K562 (cell line): ENCODE results near the gene UNC45B. TPM values are rescaled to one million over a fixed set of nuclear protein-coding genes. Genes with fewer than 3 reads are reported as not detected.

ENCODE experiments used
- ATAC-seq: fragments of 200-7000 bp; cut with Tn5 transposase; 3 replicates; pipeline ENCODE4 v1.9.1; 2020; ENCODE audit warnings: moderate library complexity
- BruUV-seq: library from RNA; stranded (reverse); fragments of 400-500 nt; replicated peaks from 2 replicates; lab custom pipeline; 2021; lab: Mats Ljungman, UMichigan
- CTCF ChIA-PET: fragments of 300-600 bp; formaldehyde crosslinking; extraction: SDS; loops from one replicate; lab custom pipeline; 2021; ENCODE audit warnings: low intra/inter-chr PET ratio; lab: Yijun Ruan, JAX
- POLR2A ChIA-PET: fragments of 300-600, 350-650 bp; sonication (Branson Sonifier 250); formaldehyde crosslinking; extraction: SDS; loops from one replicate; lab custom pipeline; 2021; ENCODE audit warnings: antibody characterized with exemption, inconsistent platforms; lab: Yijun Ruan, JAX
- DNase-seq, 4 experiments: peaks; one replicate each; pipeline versions ENCODE4 v3.0.0 to v3.0.0-alpha.2; 2011 to 2018; ENCODE audit warnings: low spot score in 3 of 4, mixed read lengths in 3 of 4; ENCODE audit errors: extremely low read depth in 1 of 4
- FAIRE-seq: peaks from 2 replicates; lab custom pipeline; 2011; peaks lifted over from hg19 to GRCh38; lab: Jason Lieb, UNC
- H2AFZ ChIP-seq: 2 replicates; pipeline ENCODE4 v1.6.0; 2011; ENCODE audit warnings: low read depth, low read length, control low read depth, inconsistent platforms
- H3K27ac ChIP-seq: fragments of 200-600 bp; 3 replicates; pipeline ENCODE4 v1.8.0; 2011; ENCODE audit warnings: low read depth, mild to moderate bottlenecking, control low read depth, inconsistent platforms, low read length, moderate library complexity, mixed read lengths; ENCODE audit errors: extremely low read depth
- H3K27me3 ChIP-seq, 2 experiments: fragments of 300-600 bp in 1 of 2; 2 replicates in 1 of 2; 3 replicates in 1 of 2; pipeline versions ENCODE4 v1.6.0 to v1.8.0; 2011; ENCODE audit warnings: inconsistent platforms in 2 of 2, low read length in 2 of 2, mild to moderate bottlenecking in 1 of 2, mixed read lengths in 1 of 2, moderate library complexity in 1 of 2; ENCODE audit not compliant: control insufficient read depth in 2 of 2, insufficient read depth in 2 of 2
- H3K36me3 ChIP-seq: fragments of 300-600 bp; 3 replicates; pipeline ENCODE4 v1.8.0; 2011; ENCODE audit warnings: mild to moderate bottlenecking, low read length, inconsistent platforms; ENCODE audit not compliant: control insufficient read depth, insufficient read depth
- H3K4me1 ChIP-seq, 2 experiments: fragments of 200-600 bp in 1 of 2; replicated peaks in 1 of 2; 2 replicates in 1 of 2; 3 replicates in 1 of 2; pipeline versions ENCODE4 v1.5.1 to v1.8.0; 2011; ENCODE audit warnings: inconsistent platforms in 2 of 2, low read length in 2 of 2, mild to moderate bottlenecking in 1 of 2, mixed read lengths in 1 of 2, moderate library complexity in 1 of 2; ENCODE audit not compliant: control insufficient read depth in 2 of 2, insufficient read depth in 2 of 2
- H3K4me2 ChIP-seq: 2 replicates; pipeline ENCODE4 v1.6.1; 2011; ENCODE audit warnings: low read length, control low read depth, inconsistent platforms, mixed read lengths; ENCODE audit not compliant: insufficient read depth
- H3K4me3 ChIP-seq: fragments of 200-600 bp; sonication (generic), shearing (Covaris generic); 2 replicates; pipeline ENCODE4 v1.5.1; 2016; ENCODE audit warnings: control low read depth, inconsistent platforms
- H3K79me2 ChIP-seq: fragments of 200-600 bp; 3 replicates; pipeline ENCODE4 v1.8.0; 2011; ENCODE audit warnings: low read length, inconsistent platforms; ENCODE audit not compliant: control insufficient read depth, insufficient read depth
- H3K9ac ChIP-seq, 2 experiments: 2 replicates each; pipeline versions ENCODE4 v1.6.0 to v1.6.1; 2011; ENCODE audit warnings: low read depth in 2 of 2, low read length in 2 of 2, control low read depth in 1 of 2, inconsistent platforms in 1 of 2, mild to moderate bottlenecking in 1 of 2, mixed read lengths in 1 of 2; ENCODE audit not compliant: insufficient read depth in 1 of 2
- H3K9me1 ChIP-seq: one replicate; pipeline ENCODE4 v1.6.0; 2011; ENCODE audit warnings: inconsistent platforms, mild to moderate bottlenecking, low read length, moderate library complexity; ENCODE audit not compliant: control insufficient read depth, insufficient read depth
- H3K9me3 ChIP-seq: replicated peaks from 2 replicates; pipeline ENCODE4 v1.5.1; 2011; ENCODE audit warnings: low read depth, low read length, inconsistent platforms; ENCODE audit not compliant: control insufficient read depth, insufficient read depth
- H4K20me1 ChIP-seq: replicated peaks from 2 replicates; pipeline ENCODE4 v1.6.1; 2011; ENCODE audit warnings: low read length, inconsistent platforms, mixed read lengths; ENCODE audit not compliant: control insufficient read depth, insufficient read depth
- ILK ChIP-seq: fragments of 450-650 bp; IDR thresholded peaks from 2 replicates; pipeline ENCODE4 v1.6.1; 2016; ENCODE audit warnings: missing genetic modification characterization, low read depth, mild to moderate bottlenecking, missing compliant biosample characterization, moderate library complexity, borderline replicate concordance
- PHB2 ChIP-seq: fragments of 450-650 bp; IDR thresholded peaks from 2 replicates; pipeline ENCODE4 v1.6.1; 2017; ENCODE audit warnings: low read depth
- ZNF23 ChIP-seq: fragments of 250-450 bp; sonication (Bioruptor Pico); IDR thresholded peaks from 2 replicates; pipeline ENCODE4 v1.4.0; 2020; ENCODE audit warnings: mild to moderate bottlenecking
- ZNF384 ChIP-seq: IDR thresholded peaks from 2 replicates; pipeline ENCODE4 v1.6.1; 2012; ENCODE audit warnings: low read depth, low read length, improper control_type of control experiment
- ZNF41 ChIP-seq: fragments of 250-450 bp; sonication (Bioruptor Pico); conservative IDR thresholded peaks from 2 replicates; pipeline ENCODE4 v1.4.0; 2020; ENCODE audit warnings: mild to moderate bottlenecking
- WGBS: fragments of 100-300 bp; shearing (Covaris generic); methylation state at CpG from one replicate; pipeline ENCODE4 v1.1.6; 2016; ENCODE audit warnings: low coverage, mixed read lengths; ENCODE audit not compliant: insufficient coverage; ENCODE audit errors: missing lambda C conversion rate; 5-methylcytosine and 5-hydroxymethylcytosine counted together
- in situ Hi-C: fragments of 300-500 bp; cut with MboI; formaldehyde crosslinking; loops from 4 replicates; pipeline ENCODE4 v1.15.0; 2018; ENCODE audit warnings: inconsistent platforms, mixed read lengths
- intact Hi-C: fragments of 100-400 bp; cut with micrococcal nuclease; formaldehyde crosslinking; loops from 2 replicates; pipeline ENCODE4 v1.14.2; 2022
- polyA plus RNA-seq, 8 experiments: library from polyadenylated mRNA; depleted of rRNA in 4 of 8; stranded (reverse) in 5 of 8; unstranded in 3 of 8; fragments of >200 nt; fragmentation: Nextera tagmentation in 2 of 8; fragmentation: Illumina TruSeq in 1 of 8; extraction: Ambion mirVana in 2 of 8; extraction: Trizol in 1 of 8; gene quantifications; 2 replicates each; pipeline versions ENCODE4 v1.2.1 to v1.2.3, GENCODE V29; 2011 to 2014; ENCODE audit warnings: inconsistent platforms in 1 of 8, missing spikeins in 1 of 8
- total RNA-seq, 7 experiments: library from RNA; depleted of rRNA in 6 of 7; stranded (reverse); fragments of >200 nt in 6 of 7; fragmentation: Illumina TruSeq in 2 of 7; extraction: Trizol in 2 of 7; gene quantifications; 2 replicates each; pipeline versions ENCODE4 v1.2.1 to v1.2.3, GENCODE V29; 2011 to 2021; ENCODE audit warnings: low replicate concordance in 1 of 7
- TF ChIP-seq, protein P1 (sequence below): IDR thresholded peaks from 2 replicates; pipeline ENCODE4 v1.6.1; 2016; ENCODE audit warnings: missing genetic modification characterization, missing compliant biosample characterization

UNC45B gene
- total and polyA plus RNA-seq, 9 of the 15 experiments (the other 6 are each of a cell fraction or from before 2014, with no cell fraction given): not detected

DNA sequence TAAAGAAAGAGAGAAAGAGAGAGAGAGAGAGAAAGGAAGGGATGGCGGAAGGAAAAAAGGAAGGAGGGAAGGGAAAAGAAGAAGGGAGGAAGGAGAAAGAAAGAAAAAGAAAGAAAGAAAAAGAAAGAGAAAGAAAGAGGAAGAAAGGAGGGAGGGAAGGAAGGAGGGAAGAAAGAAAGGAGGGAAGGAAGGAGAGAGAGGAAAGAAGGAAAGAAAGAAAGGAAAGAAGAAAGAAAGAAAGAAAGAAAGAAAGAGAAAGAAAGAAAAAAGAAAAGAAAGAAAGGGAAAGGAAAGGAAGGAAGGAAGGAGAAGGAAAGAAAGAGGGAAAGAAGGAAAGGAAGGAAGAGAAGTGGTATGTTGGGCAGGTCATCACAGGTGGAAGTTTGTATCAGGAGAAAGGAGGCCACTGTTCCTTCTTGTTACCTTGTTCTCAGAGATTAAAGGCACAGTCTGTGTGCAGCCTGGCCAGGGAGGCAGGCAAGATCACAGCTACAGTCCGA is 27.3 kb downstream of the UNC45B start:
- Histone ChIP-seq H4K20me1 (no peaks in the 10 kb centered on the region), H3K27me3 (peaks cover 9 to 43% of the 10 kb centered on the region in 2 experiments), H3K79me2 (no peaks in the 10 kb centered on the region), H3K4me1 (no peaks in the 10 kb centered on the region), H2AFZ (no peak overlapping the region), H3K36me3 (no peaks in the 10 kb centered on the region), H3K4me2 (no peak overlapping the region), H3K9me3 (no peaks in the 10 kb centered on the region), H3K4me3 (no peak overlapping the region), H3K9me1 (no peaks in the 10 kb centered on the region), H3K27ac (no peak overlapping the region), H3K9ac (no peak overlapping the region)
- WGBS: 6% methylated on average over 2 of the region's 2 CpGs
- ATAC-seq (no peak), DNase-seq (no peak), FAIRE-seq (no peak)
- no peak for TF ChIP-seq ZNF41 (CRISPR knock-in tag)
- TF ChIP-seq, protein P1, sequence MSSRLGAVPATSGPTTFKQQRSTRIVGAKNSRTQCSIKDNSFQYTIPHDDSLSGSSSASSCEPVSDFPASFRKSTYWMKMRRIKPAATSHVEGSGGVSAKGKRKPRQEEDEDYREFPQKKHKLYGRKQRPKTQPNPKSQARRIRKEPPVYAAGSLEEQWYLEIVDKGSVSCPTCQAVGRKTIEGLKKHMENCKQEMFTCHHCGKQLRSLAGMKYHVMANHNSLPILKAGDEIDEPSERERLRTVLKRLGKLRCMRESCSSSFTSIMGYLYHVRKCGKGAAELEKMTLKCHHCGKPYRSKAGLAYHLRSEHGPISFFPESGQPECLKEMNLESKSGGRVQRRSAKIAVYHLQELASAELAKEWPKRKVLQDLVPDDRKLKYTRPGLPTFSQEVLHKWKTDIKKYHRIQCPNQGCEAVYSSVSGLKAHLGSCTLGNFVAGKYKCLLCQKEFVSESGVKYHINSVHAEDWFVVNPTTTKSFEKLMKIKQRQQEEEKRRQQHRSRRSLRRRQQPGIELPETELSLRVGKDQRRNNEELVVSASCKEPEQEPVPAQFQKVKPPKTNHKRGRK: peak; percentile 89
- no peak for TF ChIP-seq ZNF23 (CRISPR knock-in tag)
- TF ChIP-seq ILK (tag): no peak
- no peak for TF ChIP-seq PHB2
- no peak for TF ChIP-seq ZNF384
- intact Hi-C loops: no loop called here
- BruUV-seq: no TSS peak
- in situ Hi-C loops: loop anchor here (5.0 kb wide), 1 partner anchor 362 kb away; the partner anchor contains the start of gene SLFN12L
- ChIA-PET POLR2A (no interaction called here), CTCF (no interaction called here)
